GM18498 (cell line): ENCODE data around the gene TRIM37.
"Not testable (repeated sequence)": the region's sequence is repeated elsewhere in the genome, so short reads cannot be mapped to it uniquely, and the experiment has no call there.

Experiments
- ATAC-seq: cut with Tn5 transposase; IDR thresholded peaks from one replicate; pipeline ENCODE4 v1.9.1; 2021; ENCODE audit warnings: mild to moderate bottlenecking, moderate library complexity; ENCODE audit not compliant: unreplicated experiment

TRIM37 gene

GRCh38 chr17:59115474-59115873 lies 8.8 kb upstream of the TRIM37 start:
- ATAC-seq, result no peak

DNA sequence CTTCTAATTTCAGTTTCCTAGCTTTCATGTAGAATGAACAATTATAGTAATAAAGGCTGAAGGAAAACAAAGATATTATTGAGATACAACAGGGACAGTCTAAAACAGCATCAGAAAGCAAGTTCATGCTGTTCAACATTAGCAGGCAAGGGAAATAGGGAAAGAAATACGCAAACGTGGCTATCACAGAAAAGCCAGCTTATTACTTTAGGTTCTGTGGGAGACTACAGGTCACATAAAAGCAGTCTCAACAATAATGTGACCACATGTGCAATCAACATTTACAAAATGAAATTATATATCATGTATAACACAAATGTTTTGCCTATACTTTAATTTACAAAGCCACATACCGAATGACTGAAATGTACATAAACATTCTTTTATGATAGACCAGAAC lies 4.9 kb upstream of the TRIM37 start:
- ATAC-seq, result no peak

GRCh38 chr17:59110973-59111372 lies 4.3 kb upstream of the TRIM37 start:
- ATAC-seq, result no peak

DNA sequence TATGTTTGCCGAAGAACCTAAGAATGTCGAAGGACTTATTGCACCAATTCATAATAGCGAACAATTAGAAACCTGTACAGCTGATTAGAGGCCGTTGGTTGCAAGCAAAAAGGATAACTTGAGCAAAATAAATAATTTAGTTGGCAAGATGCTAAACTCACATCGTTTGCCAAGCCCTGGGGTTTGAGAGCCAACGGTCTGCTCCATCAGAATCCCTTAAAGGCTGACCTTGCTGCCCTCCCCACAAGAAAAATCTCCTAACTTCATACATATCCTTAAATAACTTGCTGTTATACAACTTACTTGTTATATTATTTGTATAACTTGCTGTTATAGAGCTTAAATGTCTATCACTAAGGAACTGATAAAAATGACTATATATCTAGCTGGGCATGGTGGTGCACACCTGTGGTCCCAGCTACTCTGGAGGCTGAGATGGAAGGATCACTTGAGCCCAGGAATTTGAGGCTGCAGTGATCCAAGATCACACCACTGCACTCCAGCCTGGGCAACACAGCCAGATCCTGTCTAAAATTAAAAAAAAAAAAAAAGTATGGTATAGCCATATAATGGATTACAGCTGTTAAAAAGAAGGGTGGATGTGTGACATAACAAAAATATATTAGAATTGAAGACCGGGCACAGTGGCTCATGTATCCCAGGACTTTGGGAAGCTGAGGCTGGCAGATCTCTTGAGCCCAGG lies 1.9 kb upstream of the TRIM37 start:
- ATAC-seq, result no peak

DNA sequence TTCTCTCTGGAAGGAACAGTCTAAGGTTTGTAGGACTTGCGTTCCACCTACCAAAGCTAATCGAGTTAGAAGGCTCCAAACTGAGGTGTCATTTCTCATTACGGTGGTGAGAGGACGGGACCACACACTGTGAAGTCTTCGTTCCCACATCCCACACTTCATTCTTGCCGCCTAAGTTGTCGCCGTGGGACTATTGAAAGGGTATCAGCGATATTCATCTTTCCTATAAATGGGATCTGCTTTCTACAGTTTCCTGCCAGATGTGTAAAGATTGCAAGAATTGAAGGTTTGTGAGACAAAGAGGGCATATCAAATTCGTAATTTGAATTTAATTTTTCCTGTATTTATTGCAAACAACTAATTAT lies 608 bp upstream of the TRIM37 start:
- no peak for ATAC-seq

DNA sequence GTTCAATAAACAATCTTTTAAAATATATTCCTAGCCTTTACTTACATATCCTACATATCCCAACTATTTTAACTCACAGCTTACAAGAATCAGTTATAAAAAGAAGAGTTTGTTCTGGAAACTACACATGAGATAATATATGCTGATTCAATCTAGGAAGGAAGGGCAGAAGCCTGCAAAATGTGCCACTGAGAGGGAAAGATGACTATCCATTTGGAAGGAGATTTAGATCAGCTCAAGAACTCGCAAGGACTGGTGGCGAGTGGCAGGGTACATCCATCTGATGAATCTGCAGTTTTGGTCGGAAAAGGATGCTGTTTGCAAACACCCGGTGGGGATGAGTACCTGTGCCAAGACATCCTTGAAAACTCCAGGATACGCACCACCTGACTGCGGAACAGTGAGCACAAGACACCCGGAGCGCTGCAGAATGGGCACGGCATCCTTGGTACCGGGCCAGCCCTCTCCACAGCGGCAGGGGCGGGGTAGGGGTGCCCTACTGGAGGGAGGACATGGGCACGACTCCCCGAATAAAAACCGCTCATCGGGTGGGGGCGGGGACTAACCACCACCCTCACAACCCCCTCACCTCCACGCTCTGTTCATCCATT lies 723 bp downstream of the TRIM37 start:
- peak; percentile 32 for ATAC-seq

- ATAC-seq, result no peak
Observed at GRCh38 chr17:59101178-59101577, 5.5 kb downstream of the TRIM37 start.

- no peak for ATAC-seq
Observed at GRCh38 chr17:59097876-59098275, 8.8 kb downstream of the TRIM37 start.

DNA sequence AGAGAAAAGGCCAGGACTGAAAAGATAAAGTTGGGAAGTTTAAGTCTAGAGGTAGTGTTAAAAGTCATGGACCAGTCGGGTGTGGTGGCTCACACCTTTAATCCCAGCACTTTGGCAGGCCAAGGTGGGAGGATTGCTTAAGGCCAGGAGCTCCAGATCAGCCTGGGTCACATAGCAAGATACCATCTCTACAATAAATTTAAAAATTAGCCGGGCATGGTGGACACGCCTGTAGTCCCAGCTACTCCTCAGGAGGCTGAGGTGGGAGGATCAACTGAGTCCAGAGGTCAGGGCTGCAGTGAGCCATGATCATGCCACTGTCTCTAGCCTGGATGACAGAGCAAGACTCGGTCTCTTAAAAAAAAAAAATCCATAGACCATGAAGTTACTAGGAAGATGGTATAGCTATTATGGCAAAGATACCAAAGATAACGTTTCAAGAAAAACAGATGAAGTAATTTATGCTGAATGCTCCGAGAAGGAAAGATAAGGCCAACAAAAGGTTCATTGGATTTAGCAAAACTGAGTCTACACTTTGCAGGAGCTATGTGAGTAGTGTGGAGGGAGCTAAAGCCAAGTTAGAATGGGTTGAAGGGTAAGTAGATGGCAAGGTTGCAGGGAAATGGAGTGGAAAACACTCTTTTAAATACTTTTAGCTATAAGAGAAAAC lies 11.7 kb downstream of the TRIM37 start:
- ATAC-seq, result no peak

DNA sequence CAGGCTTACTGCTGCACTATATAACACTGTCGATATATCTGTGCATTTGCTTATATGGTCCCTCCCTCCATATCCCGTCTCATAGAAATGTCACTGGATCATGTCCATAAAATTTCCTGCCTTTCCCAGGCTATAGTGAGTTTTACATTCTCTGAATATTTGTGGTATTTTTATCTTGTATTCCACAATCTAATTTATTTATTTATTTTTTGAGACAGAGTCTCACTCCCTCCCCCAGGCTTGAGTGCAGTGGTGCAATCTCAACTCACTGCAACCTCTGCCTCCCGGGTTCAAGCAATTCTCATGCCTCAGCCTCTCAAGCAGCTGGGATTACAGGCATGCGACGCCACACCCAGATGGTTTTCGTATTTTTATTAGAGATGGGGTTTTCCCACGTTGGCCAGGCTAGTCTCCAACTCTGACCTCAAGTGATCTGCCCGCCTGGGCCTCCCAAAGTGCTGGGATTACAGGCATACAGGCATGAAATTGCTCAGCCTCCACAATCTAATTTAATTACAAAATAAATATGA lies 12.9 kb downstream of the TRIM37 start:
- ATAC-seq, result no peak

DNA sequence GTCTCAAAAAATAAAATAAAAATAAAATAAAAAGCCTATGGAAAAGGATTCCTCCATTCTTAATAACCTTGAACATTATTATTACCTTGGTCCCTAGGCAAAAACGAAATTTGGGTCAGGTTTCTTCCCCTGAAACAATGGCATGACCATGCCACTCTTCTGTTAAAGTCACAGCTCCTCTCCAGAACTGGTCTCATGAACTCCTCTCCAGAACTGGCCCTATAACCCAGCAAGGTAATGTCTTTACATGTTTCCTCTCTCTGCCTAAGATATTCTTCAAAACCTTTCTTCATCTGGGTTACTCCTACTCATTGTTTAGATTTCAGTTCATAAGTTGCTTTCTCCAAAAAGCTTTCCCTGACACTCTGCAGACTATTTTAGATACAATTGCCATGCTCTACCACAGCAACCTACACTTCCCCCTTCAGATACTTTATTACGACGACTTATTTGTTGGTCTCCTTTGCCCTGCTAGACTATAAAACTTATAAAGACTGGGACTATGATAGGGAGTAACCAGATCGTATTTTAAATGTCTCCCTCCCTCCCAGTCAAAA lies 13.5 kb downstream of the TRIM37 start:
- ATAC-seq, result no peak

GRCh38 chr17:59090593-59090992 lies 16.1 kb downstream of the TRIM37 start:
- not testable (repeated sequence) for ATAC-seq

DNA sequence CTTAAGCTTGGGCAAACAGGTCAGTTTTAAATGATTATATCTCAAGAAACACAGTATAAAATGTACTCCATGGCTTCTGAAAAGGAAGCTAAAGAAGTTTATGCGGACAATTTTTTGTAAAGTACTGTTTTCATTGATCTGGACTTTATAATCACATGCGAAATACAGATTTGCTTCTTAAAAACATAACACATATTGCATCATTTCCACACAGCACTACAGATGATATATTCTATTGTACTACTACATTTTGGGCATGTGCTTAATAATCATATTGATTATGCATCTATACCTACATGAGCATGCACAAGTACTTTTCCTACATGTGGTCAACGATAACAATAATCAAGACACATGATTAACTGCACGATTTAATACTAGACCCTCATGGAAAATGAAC lies 22.5 kb downstream of the TRIM37 start:
- ATAC-seq, result no peak

DNA sequence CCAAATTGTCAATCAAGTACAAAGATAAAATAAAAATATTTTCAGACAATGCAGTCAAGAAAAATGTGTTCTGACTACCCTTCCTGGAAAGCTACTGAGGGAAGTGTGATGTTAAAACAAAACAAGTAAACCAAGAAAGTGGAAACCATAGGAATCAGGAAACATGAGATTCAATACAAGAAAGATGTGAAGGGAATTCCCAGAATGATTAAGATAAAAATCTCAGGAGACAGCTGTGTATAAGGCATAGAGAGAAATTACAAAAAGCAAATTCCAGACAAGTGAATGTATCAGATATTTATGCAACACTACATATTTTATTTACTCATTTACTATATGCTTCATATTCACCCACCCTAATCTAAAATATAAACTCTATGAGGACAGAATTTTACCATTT lies 32.2 kb downstream of the TRIM37 start:
- no peak for ATAC-seq

DNA sequence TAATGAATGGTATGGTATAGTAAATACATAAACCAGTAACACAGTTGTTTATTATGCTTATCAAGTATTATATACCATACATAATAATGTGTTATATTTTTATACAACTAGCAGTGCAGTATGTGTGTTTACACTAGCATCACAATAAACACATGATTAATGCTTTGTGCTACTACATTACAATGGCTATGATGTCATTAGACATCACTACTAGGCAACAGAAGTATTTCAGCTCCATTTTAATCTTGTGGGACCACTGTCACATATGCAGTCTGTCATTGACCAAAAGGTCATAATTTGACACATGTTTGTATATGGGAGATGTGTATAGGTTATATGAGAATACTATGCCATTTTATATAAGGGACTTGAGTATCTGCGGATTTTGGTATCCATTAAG lies 32.7 kb downstream of the TRIM37 start:
- ATAC-seq, result no peak

- ATAC-seq, result no peak
Observed at GRCh38 chr17:59069856-59070255, 36.8 kb downstream of the TRIM37 start.

- ATAC-seq, result no peak
Observed at GRCh38 chr17:59067756-59068155, 38.9 kb downstream of the TRIM37 start.

GRCh38 chr17:59067340-59067739 lies 39.3 kb downstream of the TRIM37 start:
- ATAC-seq, result no peak

DNA sequence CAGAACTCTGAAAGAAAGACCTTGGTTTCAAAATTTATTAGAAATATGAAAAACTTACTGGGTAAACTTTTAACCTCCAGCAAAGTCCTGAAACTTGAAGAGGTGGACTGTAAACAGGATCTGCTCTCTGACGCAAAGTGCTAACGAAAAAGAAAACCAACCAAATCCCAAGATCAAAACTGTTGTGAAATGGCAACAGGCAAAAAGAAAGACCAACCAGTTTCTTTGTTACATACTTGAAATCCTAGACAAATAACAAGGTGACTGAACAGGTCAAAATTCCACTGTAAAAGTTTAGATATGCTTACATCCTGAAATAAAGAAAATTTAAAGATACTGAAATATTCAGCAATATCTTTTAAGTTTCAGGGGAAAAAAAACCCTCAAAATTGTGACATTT lies 44.2 kb downstream of the TRIM37 start:
- no peak for ATAC-seq

DNA sequence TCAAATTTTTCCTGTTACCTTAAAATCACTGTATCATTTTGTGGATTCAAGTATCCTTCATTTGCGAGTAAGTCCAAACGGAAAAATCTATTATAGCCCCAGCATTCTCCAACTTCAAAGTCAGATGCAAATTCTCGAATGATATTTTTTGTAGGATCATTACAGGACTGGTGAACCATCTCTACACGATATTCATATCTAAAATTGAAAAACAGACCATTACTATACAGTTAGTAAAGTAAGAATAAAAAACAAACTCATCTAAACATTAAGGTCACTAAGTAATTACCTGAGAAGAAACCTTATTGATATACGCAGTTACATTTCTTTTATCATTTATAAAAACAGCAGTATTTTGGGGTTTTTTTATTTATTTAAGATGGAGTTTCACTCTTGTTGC lies 49.8 kb downstream of the TRIM37 start:
- ATAC-seq, result no peak

- ATAC-seq, result no peak
Observed at GRCh38 chr17:59049798-59050197, 56.9 kb downstream of the TRIM37 start.

GRCh38 chr17:59047616-59048015 lies 59.1 kb downstream of the TRIM37 start:
- no peak for ATAC-seq
